Loucy (cell line): ENCODE data around the gene GTPBP8.

ENCODE experiments used
- H2AFZ ChIP-seq: fragments of 200-600 bp; sonication (generic); 2 replicates; pipeline ENCODE4 v1.6.0; 2016; ENCODE audit warnings: antibody characterized with exemption, mild to moderate bottlenecking, low read length, moderate library complexity
- H3F3A ChIP-seq: fragments of 200-600 bp; 2 replicates; pipeline ENCODE4 v1.6.0; 2016; ENCODE audit warnings: antibody characterized with exemption, low read depth, mild to moderate bottlenecking
- H3K27me3 ChIP-seq: fragments of 200-600 bp; sonication (generic); 2 replicates; pipeline ENCODE4 v1.6.1; 2014; ENCODE audit warnings: low read length, mild to moderate bottlenecking; ENCODE audit not compliant: insufficient read depth, poor library complexity, severe bottlenecking
- H3K36me3 ChIP-seq: fragments of 200-600 bp; sonication (generic); 2 replicates; pipeline ENCODE4 v1.6.1; 2016; ENCODE audit warnings: low read length; ENCODE audit not compliant: insufficient read depth
- H3K4me1 ChIP-seq: fragments of 200-600 bp; sonication (generic); 2 replicates; pipeline ENCODE4 v1.5.1; 2014; ENCODE audit warnings: low read length, mild to moderate bottlenecking; ENCODE audit not compliant: insufficient read depth, poor library complexity, severe bottlenecking
- H3K4me2 ChIP-seq: fragments of 200-600 bp; sonication (generic); 2 replicates; pipeline ENCODE4 v1.6.0; 2014; ENCODE audit warnings: antibody characterized with exemption, low read length, low read depth, mild to moderate bottlenecking; ENCODE audit not compliant: poor library complexity, severe bottlenecking
- H3K4me3 ChIP-seq: fragments of 200-600 bp; sonication (generic); 2 replicates; pipeline ENCODE4 v1.5.1; 2014; ENCODE audit warnings: low read length, mild to moderate bottlenecking, mixed read lengths; ENCODE audit not compliant: poor library complexity, severe bottlenecking
- H3K79me2 ChIP-seq: fragments of 200-600 bp; sonication (generic); 2 replicates; pipeline ENCODE4 v1.6.1; 2014; ENCODE audit warnings: low read length; ENCODE audit not compliant: insufficient read depth
- H3K9ac ChIP-seq: fragments of 200-600 bp; sonication (generic); 2 replicates; pipeline ENCODE4 v1.6.0; 2014; ENCODE audit warnings: mild to moderate bottlenecking, low read depth, low read length, moderate library complexity; ENCODE audit not compliant: poor library complexity, severe bottlenecking
- H3K9me2 ChIP-seq: fragments of 200-600 bp; sonication (generic); replicated peaks from 2 replicates; pipeline ENCODE4 v1.6.1; 2016; ENCODE audit warnings: low read depth, low read length, mixed read lengths
- H3K9me3 ChIP-seq: fragments of 200-600 bp; sonication (generic); 2 replicates; pipeline ENCODE4 v1.6.1; 2014; ENCODE audit warnings: mild to moderate bottlenecking, antibody characterized with exemption, low read length, low read depth; ENCODE audit not compliant: insufficient read depth
- H4K20me1 ChIP-seq: fragments of 200-600 bp; sonication (generic); 2 replicates; pipeline ENCODE4 v1.6.0; 2014; ENCODE audit warnings: antibody characterized with exemption, low read length, mild to moderate bottlenecking; ENCODE audit not compliant: insufficient read depth, poor library complexity, severe bottlenecking
- EZH2phosphoT487 ChIP-seq: fragments of 200-600 bp; IDR thresholded peaks from 2 replicates; pipeline ENCODE4 v1.6.1; 2018; ENCODE audit warnings: antibody characterized with exemption, mild to moderate bottlenecking, moderate library complexity, borderline replicate concordance
- TF ChIP-seq, protein P1 (sequence below): fragments of 200-600 bp; sonication (generic); conservative IDR thresholded peaks from 2 replicates; pipeline ENCODE4 v1.5.1; 2014; ENCODE audit warnings: mild to moderate bottlenecking, antibody characterized with exemption, low read length

GTPBP8 gene

DNA sequence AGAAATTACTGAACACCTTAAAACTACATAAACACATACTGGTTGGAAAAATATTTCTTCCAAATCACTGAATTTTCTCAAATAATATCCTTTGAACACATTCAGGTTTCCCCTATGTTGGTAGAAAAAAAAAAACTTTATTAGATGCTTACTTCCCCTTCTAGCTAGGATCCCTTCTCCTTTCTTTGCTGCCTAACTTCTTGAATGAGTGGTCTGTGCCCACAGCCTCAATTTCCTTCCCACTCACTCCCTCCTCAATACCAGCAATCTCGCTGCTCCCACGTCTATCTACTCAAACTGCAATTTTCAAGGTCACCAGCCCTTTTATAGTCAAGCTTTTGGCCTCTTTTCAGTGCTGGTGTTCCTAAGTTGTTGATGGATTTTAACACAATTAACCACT is 24.2 kb upstream of the GTPBP8 start:
- Histone ChIP-seq H3K79me2 (no peaks in the 10 kb centered on the region), H3K9me2 (no peaks in the 10 kb centered on the region), H3K4me3 (no peak overlapping the region), H3K36me3 (no peaks in the 10 kb centered on the region), H3K4me2 (no peak overlapping the region), H3K9ac (no peak overlapping the region), H3K9me3 (peaks cover 6% of the 10 kb centered on the region; the same call in 1 of the 2 replicates), H3K4me1 (no peaks in the 10 kb centered on the region), H3K27me3 (no peaks in the 10 kb centered on the region), H3F3A (no peaks in the 10 kb centered on the region), H4K20me1 (no peaks in the 10 kb centered on the region), H2AFZ (no peak overlapping the region)
- TF ChIP-seq, protein P1, sequence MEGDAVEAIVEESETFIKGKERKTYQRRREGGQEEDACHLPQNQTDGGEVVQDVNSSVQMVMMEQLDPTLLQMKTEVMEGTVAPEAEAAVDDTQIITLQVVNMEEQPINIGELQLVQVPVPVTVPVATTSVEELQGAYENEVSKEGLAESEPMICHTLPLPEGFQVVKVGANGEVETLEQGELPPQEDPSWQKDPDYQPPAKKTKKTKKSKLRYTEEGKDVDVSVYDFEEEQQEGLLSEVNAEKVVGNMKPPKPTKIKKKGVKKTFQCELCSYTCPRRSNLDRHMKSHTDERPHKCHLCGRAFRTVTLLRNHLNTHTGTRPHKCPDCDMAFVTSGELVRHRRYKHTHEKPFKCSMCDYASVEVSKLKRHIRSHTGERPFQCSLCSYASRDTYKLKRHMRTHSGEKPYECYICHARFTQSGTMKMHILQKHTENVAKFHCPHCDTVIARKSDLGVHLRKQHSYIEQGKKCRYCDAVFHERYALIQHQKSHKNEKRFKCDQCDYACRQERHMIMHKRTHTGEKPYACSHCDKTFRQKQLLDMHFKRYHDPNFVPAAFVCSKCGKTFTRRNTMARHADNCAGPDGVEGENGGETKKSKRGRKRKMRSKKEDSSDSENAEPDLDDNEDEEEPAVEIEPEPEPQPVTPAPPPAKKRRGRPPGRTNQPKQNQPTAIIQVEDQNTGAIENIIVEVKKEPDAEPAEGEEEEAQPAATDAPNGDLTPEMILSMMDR, result no peak
- TF ChIP-seq EZH2phosphoT487, result no peak

DNA sequence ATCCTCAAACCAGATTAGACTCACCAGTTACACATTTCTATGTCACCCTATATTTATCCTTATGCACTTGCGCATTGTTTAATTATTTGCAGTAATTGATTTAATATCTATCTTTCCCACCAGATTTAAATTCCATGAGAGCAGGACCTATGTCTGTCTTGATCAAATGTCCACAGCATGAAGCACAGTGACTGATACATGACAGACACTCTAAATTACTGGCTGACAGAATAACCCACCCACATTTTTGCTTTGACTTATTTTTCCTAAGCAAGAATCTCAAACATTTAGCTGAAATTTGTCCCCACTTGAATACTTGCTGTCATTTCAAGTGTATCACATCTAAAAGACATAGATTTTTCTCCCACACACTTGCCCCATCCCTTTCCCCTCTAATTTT is 23.4 kb upstream of the GTPBP8 start:
- TF ChIP-seq EZH2phosphoT487, result no peak
- TF ChIP-seq, protein P1, result no peak
- Histone ChIP-seq H2AFZ (no peak overlapping the region), H3K27me3 (no peaks in the 10 kb centered on the region), H3F3A (no peaks in the 10 kb centered on the region), H3K9me2 (no peaks in the 10 kb centered on the region), H3K79me2 (no peaks in the 10 kb centered on the region), H3K36me3 (no peaks in the 10 kb centered on the region), H3K4me2 (no peak overlapping the region), H3K4me3 (no peak overlapping the region), H3K4me1 (no peaks in the 10 kb centered on the region), H3K9me3 (peaks cover 6% of the 10 kb centered on the region; the same call in 1 of the 2 replicates), H3K9ac (no peak overlapping the region), H4K20me1 (no peaks in the 10 kb centered on the region)

DNA sequence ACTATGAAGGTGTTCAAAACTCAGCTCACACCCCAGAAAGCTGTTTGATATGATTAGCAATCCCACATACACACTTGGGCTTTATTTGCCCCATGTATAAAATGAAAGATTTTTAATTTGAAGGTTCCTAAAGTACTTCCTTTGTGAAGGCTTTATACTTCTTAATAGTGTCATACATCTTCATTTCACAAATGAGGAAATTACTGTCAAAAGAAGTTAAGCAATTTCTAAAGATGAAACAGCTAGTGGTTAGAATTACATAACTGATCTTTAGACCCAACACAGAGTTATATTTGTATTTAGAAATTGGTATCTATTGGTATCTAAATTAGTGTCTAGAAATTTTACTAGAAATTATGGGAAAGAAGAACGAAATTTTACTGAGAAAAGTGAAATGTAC is 23.0 kb upstream of the GTPBP8 start:
- Histone ChIP-seq H3K36me3 (no peaks in the 10 kb centered on the region), H3F3A (no peaks in the 10 kb centered on the region), H3K4me3 (no peak overlapping the region), H3K4me1 (no peaks in the 10 kb centered on the region), H3K9me3 (peaks cover 6% of the 10 kb centered on the region; the same call in 1 of the 2 replicates), H3K9me2 (no peaks in the 10 kb centered on the region), H4K20me1 (no peaks in the 10 kb centered on the region), H3K4me2 (no peak overlapping the region), H3K79me2 (no peaks in the 10 kb centered on the region), H3K9ac (no peak overlapping the region), H3K27me3 (no peaks in the 10 kb centered on the region), H2AFZ (no peak overlapping the region)
- no peak for TF ChIP-seq EZH2phosphoT487
- TF ChIP-seq, protein P1, result no peak
